ENCODE measurements around the gene PHLDA2. TPM values are rescaled to one million over a fixed set of nuclear protein-coding genes. Genes with fewer than 3 reads are reported as not detected.
A peak's percentile ranks its signal among the peaks of the same experiment; 100 is the strongest.

The PHLDA2 gene
- total and polyA plus RNA-seq, 2 experiments from 2014 or later = 11.7 to 66.0 TPM

DNA sequence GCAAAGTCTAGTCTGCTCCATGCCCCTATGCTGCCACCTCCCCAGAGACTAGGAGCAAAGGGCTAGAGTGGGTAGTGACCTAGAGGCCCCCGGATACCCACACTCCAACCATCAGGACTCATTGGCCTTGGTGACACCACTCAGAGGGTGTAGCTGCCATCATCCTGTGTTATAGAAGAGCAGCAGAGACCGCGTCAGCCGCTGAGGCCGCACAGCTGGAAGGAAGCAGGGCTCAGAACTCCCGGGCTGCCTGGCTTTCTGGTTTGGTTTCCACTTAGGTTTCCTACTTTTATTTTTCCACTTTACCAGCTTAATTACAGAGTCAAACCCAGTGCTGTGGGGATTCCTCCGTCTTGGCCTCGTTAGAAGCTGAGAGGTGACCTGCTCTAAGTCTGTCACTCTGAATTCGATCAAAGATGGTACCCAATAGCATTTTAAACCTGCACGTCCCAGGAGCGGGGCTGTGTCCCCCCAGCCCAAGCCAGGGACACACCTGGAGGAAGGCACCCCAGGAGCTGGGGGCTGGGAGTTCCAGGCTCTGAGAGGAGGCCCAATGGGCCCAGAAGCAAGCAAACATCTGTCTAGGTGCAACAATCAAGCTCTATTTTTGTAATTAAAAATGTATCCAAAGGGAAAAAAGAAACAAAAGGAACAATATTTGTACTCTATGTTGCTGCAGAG is 41.6 kb downstream of the PHLDA2 start:
- 0 out of 2 replicates have a peak, but pooled peaks cover 6% of the 10 kb centered on the region for H3K4me1 ChIP-seq (ENCODE audit: insufficient read depth)
- peaks cover 17% of the 10 kb centered on the region for H3K27me3 ChIP-seq (replicated peaks; ENCODE audit: insufficient read depth)
- no peaks in the 10 kb centered on the region for H3K36me3 ChIP-seq (ENCODE audit: low read depth)
- H3K9me3 ChIP-seq (ENCODE audit: low read depth) = no peaks in the 10 kb centered on the region
- no peaks in the 10 kb centered on the region for H3K9me2 ChIP-seq (ENCODE audit: insufficient read depth)
- TF ChIP-seq EZH2 (IDR thresholded peaks at IDR 0.05; ENCODE audit: insufficient read depth, poor library complexity, severe bottlenecking) (no peak), EZH2phosphoT487 (IDR thresholded peaks at IDR 0.05; ENCODE audit: insufficient read depth, low read depth) (no peak)
- H4K20me1 ChIP-seq (ENCODE audit: insufficient read depth) = no peaks in the 10 kb centered on the region
- no peak overlapping the region for H3K4me2 ChIP-seq (ENCODE audit: unreplicated experiment)
- H3K79me2 ChIP-seq (ENCODE audit: insufficient read depth) = no peaks in the 10 kb centered on the region
- in situ Hi-C loops (cut with MboI) = loop anchor here (5.0 to 25.0 kb wide), 3 partner anchors 355 to 700 kb away; partner anchors contain the start of genes C11orf21 and TSPAN32
- H3F3A ChIP-seq (ENCODE audit: insufficient read depth) = no peaks in the 10 kb centered on the region
- H3K4me3 ChIP-seq = no peak overlapping the region
- no peak overlapping the region for H3K27ac ChIP-seq
- H3K9ac ChIP-seq = no peak overlapping the region
- no peak for DNase-seq
- H2AFZ ChIP-seq = no peak overlapping the region
- 68 to 75% methylated on average over 11 of the region's 11 CpGs for WGBS, 2 experiments (ENCODE audit: low coverage in 1 of 2, low lambda C conversion rate in 2 of 2, missing lambda C conversion rate in 2 of 2)

DNA sequence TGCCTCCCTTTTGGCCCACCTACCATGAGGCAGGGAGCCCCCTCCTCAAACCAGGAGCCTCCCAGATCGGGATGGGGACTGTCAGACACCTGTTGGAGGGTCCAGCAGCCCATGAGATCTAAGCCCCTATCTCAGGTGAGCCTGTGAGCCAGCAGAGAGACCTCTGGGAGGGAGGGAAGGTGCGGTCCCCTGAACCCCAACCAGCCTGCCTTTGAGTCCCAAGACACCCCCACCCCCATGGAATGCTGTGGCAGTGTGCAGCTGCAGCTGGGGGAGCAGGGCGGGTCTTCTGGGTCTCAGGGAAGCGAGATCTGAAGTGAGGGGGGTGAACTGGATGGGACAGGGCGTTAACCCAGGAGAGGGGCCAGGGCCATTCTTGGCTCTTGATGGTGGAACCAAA is 42.3 kb downstream of the PHLDA2 start:
- WGBS, 2 experiments (ENCODE audit: low coverage in 1 of 2, low lambda C conversion rate in 2 of 2, missing lambda C conversion rate in 2 of 2) = 44 to 52% methylated on average over 4 to 5 of the region's 5 CpGs
- DNase-seq = no peak
- in situ Hi-C loops (cut with MboI) = loop anchor here (5.0 to 25.0 kb wide), 3 partner anchors 355 to 700 kb away; partner anchors contain the start of genes C11orf21 and TSPAN32

DNA sequence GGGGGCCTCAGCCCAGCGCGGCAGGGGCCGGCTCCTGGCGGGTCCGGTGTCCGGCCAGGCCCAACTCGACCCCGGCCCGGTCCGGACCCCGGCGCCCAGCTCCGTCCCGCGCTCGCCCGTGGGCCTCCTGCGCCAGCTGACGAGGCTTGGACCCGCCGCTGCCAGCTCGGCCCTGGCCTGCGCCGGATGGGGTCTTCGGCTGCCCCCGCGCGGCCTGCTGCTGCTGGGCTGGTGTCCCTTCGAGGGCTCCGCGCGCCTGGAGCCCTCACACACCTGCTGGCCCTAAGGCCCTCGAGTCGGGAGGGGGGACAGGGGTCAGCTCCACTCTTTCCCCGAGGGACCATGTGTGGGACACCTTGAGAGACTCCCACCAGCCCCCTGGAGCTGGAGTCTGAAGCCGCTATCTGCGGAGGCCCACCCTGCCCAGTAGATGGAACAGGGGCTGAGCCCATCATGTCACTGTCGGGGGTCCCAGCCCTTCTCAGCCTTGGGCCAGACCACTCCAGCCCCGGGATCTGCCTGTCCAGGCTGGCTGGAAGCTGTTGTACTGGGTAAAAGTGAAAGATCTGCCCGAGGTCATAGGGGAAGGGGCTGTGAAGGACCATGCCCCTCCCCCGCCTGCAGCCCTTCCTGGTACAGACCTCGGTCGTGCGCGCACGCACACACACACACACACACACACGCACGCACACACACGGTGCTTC is 42.9 kb downstream of the PHLDA2 start:
- H3K79me2 ChIP-seq (ENCODE audit: insufficient read depth) = no peaks in the 10 kb centered on the region
- no peak overlapping the region for H2AFZ ChIP-seq
- H3K27me3 ChIP-seq (replicated peaks; ENCODE audit: insufficient read depth) = peaks cover 20% of the 10 kb centered on the region
- no peaks in the 10 kb centered on the region for H3F3A ChIP-seq (ENCODE audit: insufficient read depth)
- no peak overlapping the region for H3K27ac ChIP-seq
- H3K4me2 ChIP-seq (ENCODE audit: unreplicated experiment) = no peak overlapping the region
- no peak overlapping the region for H3K9ac ChIP-seq
- in situ Hi-C loops (cut with MboI) = loop anchor here (5.0 to 25.0 kb wide), 3 partner anchors 354 to 699 kb away; partner anchors contain the start of genes C11orf21 and TSPAN32
- H3K9me3 ChIP-seq (ENCODE audit: low read depth) = no peaks in the 10 kb centered on the region
- 3 to 7% methylated on average over 35 to 42 of the region's 49 CpGs for WGBS, 2 experiments (ENCODE audit: low coverage in 1 of 2, low lambda C conversion rate in 2 of 2, missing lambda C conversion rate in 2 of 2)
- TF ChIP-seq EZH2 (IDR thresholded peaks at IDR 0.05; ENCODE audit: insufficient read depth, poor library complexity, severe bottlenecking) (no peak), EZH2phosphoT487 (IDR thresholded peaks at IDR 0.05; ENCODE audit: insufficient read depth, low read depth) (no peak)
- H3K36me3 ChIP-seq (ENCODE audit: low read depth) = no peaks in the 10 kb centered on the region
- H3K9me2 ChIP-seq (ENCODE audit: insufficient read depth) = no peaks in the 10 kb centered on the region
- H4K20me1 ChIP-seq (ENCODE audit: insufficient read depth) = no peaks in the 10 kb centered on the region
- H3K4me3 ChIP-seq = no peak overlapping the region; the same call in 1 of the 2 replicates
- DNase-seq = peak; percentile 45
- H3K4me1 ChIP-seq (ENCODE audit: insufficient read depth) = no peaks in the 10 kb centered on the region

More for the DNA sequence above, 42.3 kb downstream of the PHLDA2 start:
- Histone ChIP-seq H3K4me1 (ENCODE audit: insufficient read depth) (0 out of 2 replicates have a peak, but pooled peaks cover 3% of the 10 kb centered on the region), H3F3A (ENCODE audit: insufficient read depth) (no peaks in the 10 kb centered on the region), H3K9me2 (ENCODE audit: insufficient read depth) (no peaks in the 10 kb centered on the region), H3K4me2 (ENCODE audit: unreplicated experiment) (no peak overlapping the region), H3K79me2 (ENCODE audit: insufficient read depth) (no peaks in the 10 kb centered on the region), H3K9me3 (ENCODE audit: low read depth) (no peaks in the 10 kb centered on the region), H3K27me3 (replicated peaks; ENCODE audit: insufficient read depth) (peaks cover 20% of the 10 kb centered on the region), H3K36me3 (ENCODE audit: low read depth) (no peaks in the 10 kb centered on the region), H2AFZ (no peak overlapping the region), H4K20me1 (ENCODE audit: insufficient read depth) (no peaks in the 10 kb centered on the region), H3K27ac (no peak overlapping the region), H3K4me3 (no peak overlapping the region), H3K9ac (no peak overlapping the region)
- TF ChIP-seq EZH2phosphoT487 (IDR thresholded peaks at IDR 0.05; ENCODE audit: insufficient read depth, low read depth) = no peak
- TF ChIP-seq EZH2 (IDR thresholded peaks at IDR 0.05; ENCODE audit: insufficient read depth, poor library complexity, severe bottlenecking) = no peak

DNA sequence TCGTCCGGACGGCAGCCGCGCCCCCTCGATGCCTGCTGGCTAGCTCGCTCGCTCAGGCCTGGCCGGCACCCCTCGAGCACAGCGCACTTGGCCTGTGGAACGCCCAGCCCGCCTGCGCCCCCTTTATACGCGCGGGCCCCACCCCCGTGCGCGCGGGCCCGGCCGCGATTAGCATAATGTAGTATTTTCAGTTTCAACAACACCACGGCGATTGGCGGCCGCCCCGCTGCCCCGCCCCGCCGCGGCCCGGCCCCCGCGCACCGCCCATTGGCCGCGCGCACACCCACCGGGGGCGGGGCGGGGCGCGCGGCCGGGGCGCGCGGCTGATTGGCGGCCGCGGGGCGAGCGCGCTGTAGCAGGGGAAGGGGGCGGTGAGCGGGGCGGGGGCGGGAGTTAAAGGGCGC is 43.5 kb downstream of the PHLDA2 start, which contains the start of gene CDKN1C:
Gene CDKN1C (minus strand): TSS at position 98 of the 404 bp plus-strand sequence. CDS start 319 bp downstream, outside the sequence.
- no peaks in the 10 kb centered on the region for H3K9me3 ChIP-seq (ENCODE audit: low read depth)
- H3K9me2 ChIP-seq (ENCODE audit: insufficient read depth) = no peaks in the 10 kb centered on the region
- H3K27me3 ChIP-seq (replicated peaks; ENCODE audit: insufficient read depth) = peaks cover 20% of the 10 kb centered on the region
- H3K36me3 ChIP-seq (ENCODE audit: low read depth) = no peaks in the 10 kb centered on the region
- in situ Hi-C loops (cut with MboI) = loop anchor here (5.0 to 25.0 kb wide), 3 partner anchors 353 to 698 kb away; partner anchors contain the start of genes C11orf21 and TSPAN32
- peak within 1 kb of the TSS; percentile 83 for H2AFZ ChIP-seq
- H3F3A ChIP-seq (ENCODE audit: insufficient read depth) = no peaks in the 10 kb centered on the region
- no peaks in the 10 kb centered on the region for H3K4me1 ChIP-seq (ENCODE audit: insufficient read depth)
- no peak for TF ChIP-seq EZH2phosphoT487 (IDR thresholded peaks at IDR 0.05; ENCODE audit: insufficient read depth, low read depth)
- TF ChIP-seq EZH2 (IDR thresholded peaks at IDR 0.05; ENCODE audit: insufficient read depth, poor library complexity, severe bottlenecking) = no peak
- no peak within 1 kb of the TSS for H3K27ac ChIP-seq
- no peaks in the 10 kb centered on the region for H3K79me2 ChIP-seq (ENCODE audit: insufficient read depth)
- peak within 1 kb of the TSS; percentile 68 for H3K4me2 ChIP-seq (ENCODE audit: unreplicated experiment)
- peak; percentile 79 for DNase-seq
- H4K20me1 ChIP-seq (ENCODE audit: insufficient read depth) = no peaks in the 10 kb centered on the region
- H3K9ac ChIP-seq = no peak within 1 kb of the TSS; the same call in 1 of the 2 replicates
- H3K4me3 ChIP-seq = peak within 1 kb of the TSS; percentile 74
- 2% methylated on average over 12 to 58 of the region's 61 CpGs for WGBS, 2 experiments (ENCODE audit: low coverage in 1 of 2, low lambda C conversion rate in 2 of 2, missing lambda C conversion rate in 2 of 2)
